Activated CD4-positive, alpha-beta memory T cell treated with anti-CD3 and anti-CD28 coated beads for 36 hours (primary cell): ENCODE data around the gene COG4. TPM values are rescaled to one million over a fixed set of nuclear protein-coding genes. Genes with fewer than 3 reads are reported as not detected.
"Not testable (repeated sequence)": the region's sequence is repeated elsewhere in the genome, so short reads cannot be mapped to it uniquely, and the experiment has no call there.

Experiments used
- CTCF ChIA-PET: fragments of 350-600 bp; sonication (Branson Sonifier 250); formaldehyde crosslinking; loops from one replicate; lab custom pipeline; 2021; ENCODE audit warnings: antibody characterized with exemption, inconsistent platforms; lab: Charles Lee
- POLR2A ChIA-PET: fragments of 350-600 bp; sonication (Branson Sonifier 250); formaldehyde crosslinking; loops from one replicate; lab custom pipeline; 2021; ENCODE audit warnings: antibody characterized with exemption; lab: Charles Lee
- DNase-seq: peaks from one replicate; pipeline ENCODE4 v3.0.0-alpha.2; 2020
- H3K27ac Mint-ChIP-seq: one replicate; pipeline ENCODE4 v1.8.0; 2021; ENCODE audit warnings: mixed read lengths
- H3K27me3 Mint-ChIP-seq: one replicate; pipeline ENCODE4 v1.8.0; 2021; ENCODE audit warnings: mixed read lengths
- H3K36me3 Mint-ChIP-seq: one replicate; pipeline ENCODE4 v1.8.0; 2021; ENCODE audit warnings: mixed read lengths
- H3K4me1 Mint-ChIP-seq: one replicate; pipeline ENCODE4 v1.8.0; 2021; ENCODE audit warnings: low read depth, mixed read lengths
- H3K4me3 Mint-ChIP-seq: one replicate; pipeline ENCODE4 v1.8.0; 2021; ENCODE audit warnings: mild to moderate bottlenecking, mixed read lengths
- H3K9me3 Mint-ChIP-seq: one replicate; pipeline ENCODE4 v1.8.0; 2021; ENCODE audit warnings: mixed read lengths
- intact Hi-C: fragments of 100-400 bp; cut with micrococcal nuclease; formaldehyde crosslinking; loops from one replicate; pipeline ENCODE4 v1.15.1; 2023
- total RNA-seq, 2 experiments: library from RNA; stranded (reverse); gene quantifications; one replicate each; pipeline ENCODE4 v1.2.3, GENCODE V29; 2021

The COG4 gene
- total RNA-seq, 2 experiments from 2014 or later, result 35.9 to 40.2 TPM

- CTCF ChIA-PET, result interaction anchor here (0.6 to 2.6 kb wide), 8 partner anchors 10 to 167 kb away, joined by 3 to 7 read pairs (median 4); partner anchors contain the start of gene ST3GAL2
- peaks cover 12% of the 10 kb centered on the region for H3K4me1 Mint-ChIP-seq
- H3K4me3 Mint-ChIP-seq, result peak overlapping the region; percentile 85
- peak overlapping the region; percentile 67 for H3K27ac Mint-ChIP-seq
- no peak for DNase-seq
- H3K27me3 Mint-ChIP-seq, result no peaks in the 10 kb centered on the region
- no peaks in the 10 kb centered on the region for H3K36me3 Mint-ChIP-seq
- intact Hi-C loops, result no loop called here
- no peaks in the 10 kb centered on the region for H3K9me3 Mint-ChIP-seq
- POLR2A ChIA-PET, result interaction anchor here (0.6 to 3.7 kb wide), 6 partner anchors 13 to 1285 kb away, joined by 3 to 11 read pairs (median 4); partner anchors contain the start of gene ST3GAL2
Measured at GRCh38 chr16:70453117-70453891, 70.0 kb downstream of the COG4 start.

- H3K4me1 Mint-ChIP-seq, H3K4me3 Mint-ChIP-seq, H3K9me3 Mint-ChIP-seq, CTCF ChIA-PET, H3K36me3 Mint-ChIP-seq, H3K27ac Mint-ChIP-seq, POLR2A ChIA-PET, intact Hi-C loops, H3K27me3 Mint-ChIP-seq, DNase-seq: not testable (repeated sequence)
Measured at GRCh38 chr16:70451004-70451340, 72.4 kb downstream of the COG4 start.

GRCh38 chr16:70450142-70451003, 73.0 kb downstream of the COG4 start:
- H3K4me1 Mint-ChIP-seq, DNase-seq, intact Hi-C loops, CTCF ChIA-PET, POLR2A ChIA-PET, H3K9me3 Mint-ChIP-seq, H3K36me3 Mint-ChIP-seq, H3K27ac Mint-ChIP-seq, H3K27me3 Mint-ChIP-seq, H3K4me3 Mint-ChIP-seq: not testable (repeated sequence)

GRCh38 chr16:70448075-70448474, 75.3 kb downstream of the COG4 start:
- H3K27me3 Mint-ChIP-seq, result no peaks in the 10 kb centered on the region
- no peaks in the 10 kb centered on the region for H3K36me3 Mint-ChIP-seq
- POLR2A ChIA-PET, result no interaction called here
- H3K27ac Mint-ChIP-seq, result no peak overlapping the region
- H3K4me1 Mint-ChIP-seq, result no peaks in the 10 kb centered on the region
- CTCF ChIA-PET, result no interaction called here
- no peak for DNase-seq
- H3K9me3 Mint-ChIP-seq, result no peaks in the 10 kb centered on the region
- no peak overlapping the region for H3K4me3 Mint-ChIP-seq
- intact Hi-C loops, result no loop called here

- ChIA-PET POLR2A (no interaction called here), CTCF (interaction anchor here (1.1 kb wide), 1 partner anchor 9 kb away, joined by 4 read pairs; no protein-coding TSS in a partner anchor)
- intact Hi-C loops, result no loop called here
- Mint-ChIP-seq H3K36me3 (no peaks in the 10 kb centered on the region), H3K27me3 (no peaks in the 10 kb centered on the region), H3K4me3 (no peak overlapping the region), H3K4me1 (peaks cover 2% of the 10 kb centered on the region), H3K9me3 (no peaks in the 10 kb centered on the region), H3K27ac (no peak overlapping the region)
- no peak for DNase-seq
Measured at GRCh38 chr16:70444249-70445063, 78.9 kb downstream of the COG4 start.

- intact Hi-C loops, result no loop called here
- Mint-ChIP-seq H3K4me1 (peaks cover 14% of the 10 kb centered on the region), H3K36me3 (no peaks in the 10 kb centered on the region), H3K4me3 (no peak overlapping the region), H3K27ac (no peak overlapping the region), H3K27me3 (no peaks in the 10 kb centered on the region), H3K9me3 (no peaks in the 10 kb centered on the region)
- ChIA-PET POLR2A (no interaction called here), CTCF (interaction anchor here (0.9 kb wide), 1 partner anchor 11 kb away, joined by 3 read pairs; no protein-coding TSS in a partner anchor)
- DNase-seq, result no peak
Measured at GRCh38 chr16:70442344-70442743, 81.0 kb downstream of the COG4 start.

- Mint-ChIP-seq H3K9me3 (no peaks in the 10 kb centered on the region), H3K4me1 (peaks cover 22% of the 10 kb centered on the region), H3K27me3 (no peaks in the 10 kb centered on the region), H3K27ac (no peak overlapping the region), H3K4me3 (no peak overlapping the region), H3K36me3 (no peaks in the 10 kb centered on the region)
- no peak for DNase-seq
- CTCF ChIA-PET, result no interaction called here
- intact Hi-C loops, result no loop called here
- POLR2A ChIA-PET, result no interaction called here
Measured at GRCh38 chr16:70441406-70441990, 81.9 kb downstream of the COG4 start.

GRCh38 chr16:70440009-70440692, 83.2 kb downstream of the COG4 start:
- peak overlapping the region; percentile 84 for H3K4me3 Mint-ChIP-seq
- no peak overlapping the region for H3K27ac Mint-ChIP-seq
- DNase-seq, result no peak
- no peaks in the 10 kb centered on the region for H3K27me3 Mint-ChIP-seq
- ChIA-PET CTCF (interaction anchor here (1.9 to 2.1 kb wide), 2 partner anchors 10 to 14 kb away, joined by 4 to 7 read pairs; partner anchors contain the start of gene FCSK), POLR2A (interaction anchor here (0.6 to 1.2 kb wide), 2 partner anchors 14 to 36 kb away, joined by 3 to 4 read pairs; no protein-coding TSS in a partner anchor)
- intact Hi-C loops, result no loop called here
- H3K36me3 Mint-ChIP-seq, result no peaks in the 10 kb centered on the region
- H3K9me3 Mint-ChIP-seq, result no peaks in the 10 kb centered on the region
- H3K4me1 Mint-ChIP-seq, result peaks cover 27% of the 10 kb centered on the region

- peak within 1 kb of the TSS; percentile 94 for H3K4me3 Mint-ChIP-seq
- no peaks in the 10 kb centered on the region for H3K9me3 Mint-ChIP-seq
- DNase-seq, result peak; percentile 96
- peaks cover 31% of the 10 kb centered on the region for H3K4me1 Mint-ChIP-seq
- intact Hi-C loops, result loop anchor here (1.0 to 2.0 kb wide), 5 partner anchors 15 to 84 kb away; partner anchors contain the start of genes COG4, FCSK and SF3B3
- H3K27ac Mint-ChIP-seq, result peak within 1 kb of the TSS; percentile 76
- H3K36me3 Mint-ChIP-seq, result no peaks in the 10 kb centered on the region
- H3K27me3 Mint-ChIP-seq, result no peaks in the 10 kb centered on the region
- CTCF ChIA-PET, result interaction anchor here (1.0 to 2.1 kb wide), 4 partner anchors 10 to 69 kb away, joined by 3 to 7 read pairs (median 4); partner anchors contain the start of gene FCSK
- POLR2A ChIA-PET, result interaction anchor here (0.6 to 1.9 kb wide), 5 partner anchors 11 to 37 kb away, joined by 3 to 6 read pairs (median 4); partner anchors contain the start of gene FCSK
Measured at GRCh38 chr16:70438969-70439862, 84.1 kb downstream of the COG4 start, which contains the start of gene ST3GAL2. ST3GAL2 (minus strand) TSS chr16:70439100; CDS start chr16:70398530, 40,570 bp downstream.

- H3K27ac Mint-ChIP-seq, result peak overlapping the region; percentile 76
- DNase-seq, result no peak
- peaks cover 3% of the 10 kb centered on the region for H3K36me3 Mint-ChIP-seq
- intact Hi-C loops, result loop anchor here (2.0 kb wide), 2 partner anchors 34 to 38 kb away; no protein-coding TSS in a partner anchor
- POLR2A ChIA-PET, result interaction anchor here (0.6 to 1.9 kb wide), 7 partner anchors 11 to 57 kb away, joined by 3 to 6 read pairs (median 4); partner anchors contain the start of gene FCSK
- CTCF ChIA-PET, result interaction anchor here (1.0 to 2.1 kb wide), 4 partner anchors 9 to 69 kb away, joined by 3 to 7 read pairs (median 4); partner anchors contain the start of gene FCSK
- H3K4me3 Mint-ChIP-seq, result peak overlapping the region; percentile 94
- H3K4me1 Mint-ChIP-seq, result peaks cover 35% of the 10 kb centered on the region
- no peaks in the 10 kb centered on the region for H3K27me3 Mint-ChIP-seq
- no peaks in the 10 kb centered on the region for H3K9me3 Mint-ChIP-seq
Measured at GRCh38 chr16:70438585-70438968, 84.8 kb downstream of the COG4 start.
